K562 (cell line): ENCODE measurements around the gene POU2AF1. TPM values are rescaled to one million over a fixed set of nuclear protein-coding genes. Genes with fewer than 3 reads are reported as not detected.

Source experiments
- ATAC-seq: fragments of 200-7000 bp; cut with Tn5 transposase; 3 replicates; pipeline ENCODE4 v1.9.1; 2020; ENCODE audit warnings: moderate library complexity
- BruUV-seq: library from RNA; stranded (reverse); fragments of 400-500 nt; replicated peaks from 2 replicates; lab custom pipeline; 2021; lab: Mats Ljungman, UMichigan
- CTCF ChIA-PET: fragments of 300-600 bp; formaldehyde crosslinking; extraction: SDS; loops from one replicate; lab custom pipeline; 2021; ENCODE audit warnings: low intra/inter-chr PET ratio; lab: Yijun Ruan, JAX
- POLR2A ChIA-PET: fragments of 300-600, 350-650 bp; sonication (Branson Sonifier 250); formaldehyde crosslinking; extraction: SDS; loops from one replicate; lab custom pipeline; 2021; ENCODE audit warnings: antibody characterized with exemption, inconsistent platforms; lab: Yijun Ruan, JAX
- DNase-seq, 4 experiments: peaks; one replicate each; pipeline versions ENCODE4 v3.0.0 to v3.0.0-alpha.2; 2011 to 2018; ENCODE audit warnings: low spot score in 3 of 4, mixed read lengths in 3 of 4; ENCODE audit errors: extremely low read depth in 1 of 4
- FAIRE-seq: peaks from 2 replicates; lab custom pipeline; 2011; peaks lifted over from hg19 to GRCh38; lab: Jason Lieb, UNC
- H2AFZ ChIP-seq: 2 replicates; pipeline ENCODE4 v1.6.0; 2011; ENCODE audit warnings: low read depth, low read length, control low read depth, inconsistent platforms
- H3K27ac ChIP-seq: fragments of 200-600 bp; 3 replicates; pipeline ENCODE4 v1.8.0; 2011; ENCODE audit warnings: low read depth, mild to moderate bottlenecking, control low read depth, inconsistent platforms, low read length, moderate library complexity, mixed read lengths; ENCODE audit errors: extremely low read depth
- H3K27me3 ChIP-seq, 2 experiments: fragments of 300-600 bp in 1 of 2; 2 replicates in 1 of 2; 3 replicates in 1 of 2; pipeline versions ENCODE4 v1.6.0 to v1.8.0; 2011; ENCODE audit warnings: inconsistent platforms in 2 of 2, low read length in 2 of 2, mild to moderate bottlenecking in 1 of 2, mixed read lengths in 1 of 2, moderate library complexity in 1 of 2; ENCODE audit not compliant: control insufficient read depth in 2 of 2, insufficient read depth in 2 of 2
- H3K36me3 ChIP-seq: fragments of 300-600 bp; 3 replicates; pipeline ENCODE4 v1.8.0; 2011; ENCODE audit warnings: mild to moderate bottlenecking, low read length, inconsistent platforms; ENCODE audit not compliant: control insufficient read depth, insufficient read depth
- H3K4me1 ChIP-seq, 2 experiments: fragments of 200-600 bp in 1 of 2; replicated peaks in 1 of 2; 2 replicates in 1 of 2; 3 replicates in 1 of 2; pipeline versions ENCODE4 v1.5.1 to v1.8.0; 2011; ENCODE audit warnings: inconsistent platforms in 2 of 2, low read length in 2 of 2, mild to moderate bottlenecking in 1 of 2, mixed read lengths in 1 of 2, moderate library complexity in 1 of 2; ENCODE audit not compliant: control insufficient read depth in 2 of 2, insufficient read depth in 2 of 2
- H3K4me2 ChIP-seq: 2 replicates; pipeline ENCODE4 v1.6.1; 2011; ENCODE audit warnings: low read length, control low read depth, inconsistent platforms, mixed read lengths; ENCODE audit not compliant: insufficient read depth
- H3K4me3 ChIP-seq: fragments of 200-600 bp; sonication (generic), shearing (Covaris generic); 2 replicates; pipeline ENCODE4 v1.5.1; 2016; ENCODE audit warnings: control low read depth, inconsistent platforms
- H3K79me2 ChIP-seq: fragments of 200-600 bp; 3 replicates; pipeline ENCODE4 v1.8.0; 2011; ENCODE audit warnings: low read length, inconsistent platforms; ENCODE audit not compliant: control insufficient read depth, insufficient read depth
- H3K9ac ChIP-seq, 2 experiments: 2 replicates each; pipeline versions ENCODE4 v1.6.0 to v1.6.1; 2011; ENCODE audit warnings: low read depth in 2 of 2, low read length in 2 of 2, control low read depth in 1 of 2, inconsistent platforms in 1 of 2, mild to moderate bottlenecking in 1 of 2, mixed read lengths in 1 of 2; ENCODE audit not compliant: insufficient read depth in 1 of 2
- H3K9me1 ChIP-seq: one replicate; pipeline ENCODE4 v1.6.0; 2011; ENCODE audit warnings: inconsistent platforms, mild to moderate bottlenecking, low read length, moderate library complexity; ENCODE audit not compliant: control insufficient read depth, insufficient read depth
- H3K9me3 ChIP-seq: replicated peaks from 2 replicates; pipeline ENCODE4 v1.5.1; 2011; ENCODE audit warnings: low read depth, low read length, inconsistent platforms; ENCODE audit not compliant: control insufficient read depth, insufficient read depth
- H4K20me1 ChIP-seq: replicated peaks from 2 replicates; pipeline ENCODE4 v1.6.1; 2011; ENCODE audit warnings: low read length, inconsistent platforms, mixed read lengths; ENCODE audit not compliant: control insufficient read depth, insufficient read depth
- AFF4 ChIP-seq: sonication (generic); formaldehyde crosslinking; IDR thresholded peaks from 2 replicates; pipeline ENCODE4 v1.8.0; 2023; ENCODE audit warnings: mild to moderate bottlenecking, missing genetic modification reagents
- DDX20 ChIP-seq: fragments of 450-650 bp; IDR thresholded peaks from 2 replicates; pipeline ENCODE4 v1.6.1; 2016; ENCODE audit warnings: missing genetic modification characterization, low read depth, mild to moderate bottlenecking, missing compliant biosample characterization, moderate library complexity
- E2F8 ChIP-seq: fragments of 450-650 bp; IDR thresholded peaks from 2 replicates; pipeline ENCODE4 v1.7.1; 2018; ENCODE audit warnings: mild to moderate bottlenecking, low read depth; ENCODE audit not compliant: partially characterized antibody
- FOSL1 ChIP-seq: fragments of 200-800 bp; sonication (Bioruptor generic); conservative IDR thresholded peaks from 2 replicates; pipeline ENCODE4 v1.6.1; 2016; ENCODE audit warnings: missing genetic modification characterization, missing compliant biosample characterization
- IRF2 ChIP-seq: sonication (generic); formaldehyde crosslinking; IDR thresholded peaks from 2 replicates; pipeline ENCODE4 v1.8.1; 2022; ENCODE audit warnings: mild to moderate bottlenecking, missing genetic modification reagents
- MTA3 ChIP-seq: fragments of 450-650 bp; formaldehyde crosslinking; IDR thresholded peaks from 2 replicates; pipeline ENCODE4 v1.6.1; 2017; ENCODE audit warnings: mild to moderate bottlenecking, borderline replicate concordance
- PKNOX1 ChIP-seq: fragments of 450-650 bp; IDR thresholded peaks from 2 replicates; pipeline ENCODE4 v1.6.1; 2016
- TCFL5 ChIP-seq: fragments of 250-450 bp; sonication (Bioruptor Pico); conservative IDR thresholded peaks from 2 replicates; pipeline ENCODE4 v1.6.1; 2021; ENCODE audit warnings: mild to moderate bottlenecking, moderate library complexity, matching md5 sums
- ZBTB17 ChIP-seq: fragments of 450-650 bp; formaldehyde crosslinking; IDR thresholded peaks from 2 replicates; pipeline ENCODE4 v1.4.0; 2020; ENCODE audit warnings: mild to moderate bottlenecking
- ZNF253 ChIP-seq: fragments of 250-450 bp; sonication (Bioruptor Pico); conservative IDR thresholded peaks from 2 replicates; pipeline ENCODE4 v1.6.1; 2021; ENCODE audit warnings: mild to moderate bottlenecking
- ZNF830 ChIP-seq: fragments of 250-450 bp; sonication (Bioruptor Pico); IDR thresholded peaks from 2 replicates; pipeline ENCODE4 v1.5.0; 2021; ENCODE audit warnings: mild to moderate bottlenecking
- WGBS: fragments of 100-300 bp; shearing (Covaris generic); methylation state at CpG from one replicate; pipeline ENCODE4 v1.1.6; 2016; ENCODE audit warnings: low coverage, mixed read lengths; ENCODE audit not compliant: insufficient coverage; ENCODE audit errors: missing lambda C conversion rate; 5-methylcytosine and 5-hydroxymethylcytosine counted together
- in situ Hi-C: fragments of 300-500 bp; cut with MboI; formaldehyde crosslinking; loops from 4 replicates; pipeline ENCODE4 v1.15.0; 2018; ENCODE audit warnings: inconsistent platforms, mixed read lengths
- intact Hi-C: fragments of 100-400 bp; cut with micrococcal nuclease; formaldehyde crosslinking; loops from 2 replicates; pipeline ENCODE4 v1.14.2; 2022
- polyA plus RNA-seq, 8 experiments: library from polyadenylated mRNA; depleted of rRNA in 4 of 8; stranded (reverse) in 5 of 8; unstranded in 3 of 8; fragments of >200 nt; fragmentation: Nextera tagmentation in 2 of 8; fragmentation: Illumina TruSeq in 1 of 8; extraction: Ambion mirVana in 2 of 8; extraction: Trizol in 1 of 8; gene quantifications; 2 replicates each; pipeline versions ENCODE4 v1.2.1 to v1.2.3, GENCODE V29; 2011 to 2014; ENCODE audit warnings: inconsistent platforms in 1 of 8, missing spikeins in 1 of 8
- total RNA-seq, 7 experiments: library from RNA; depleted of rRNA in 6 of 7; stranded (reverse); fragments of >200 nt in 6 of 7; fragmentation: Illumina TruSeq in 2 of 7; extraction: Trizol in 2 of 7; gene quantifications; 2 replicates each; pipeline versions ENCODE4 v1.2.1 to v1.2.3, GENCODE V29; 2011 to 2021; ENCODE audit warnings: low replicate concordance in 1 of 7

The POU2AF1 gene
- total and polyA plus RNA-seq, 9 of the 15 experiments (the other 6 are each of a cell fraction or from before 2014, with no cell fraction given): 0.09 TPM; not detected in 8

- TF ChIP-seq AFF4 (CRISPR knock-in tag) (no peak), ZBTB17 (CRISPR knock-in tag) (no peak), ZNF830 (CRISPR knock-in tag) (no peak)
Measured at GRCh38 chr11:111378185-111378860, 752 bp downstream of the POU2AF1 start (continued).

- in situ Hi-C loops: no loop called here
- TF ChIP-seq DDX20 (tag): no peak
- no peak for TF ChIP-seq ZNF253 (CRISPR knock-in tag)
- no peak for TF ChIP-seq IRF2 (CRISPR knock-in tag)
- no peak for TF ChIP-seq PKNOX1
- no peak for TF ChIP-seq MTA3
- TF ChIP-seq TCFL5 (CRISPR knock-in tag): no peak
- TF ChIP-seq E2F8: no peak
- TF ChIP-seq FOSL1 (tag): no peak
Measured at GRCh38 chr11:111376181-111376871, 2.7 kb downstream of the POU2AF1 start.

More at GRCh38 chr11:111376181-111376871, 2.7 kb downstream of the POU2AF1 start:
- H3K79me2 ChIP-seq: no peaks in the 10 kb centered on the region
- peaks cover 5 to 16% of the 10 kb centered on the region in 2 experiments; a peak in 3 of 5 replicates for H3K27me3 ChIP-seq
- intact Hi-C loops: no loop called here
- no peak overlapping the region for H3K4me2 ChIP-seq
- FAIRE-seq: no peak
- WGBS: 0% methylated on average over 3 of the region's 3 CpGs
- H3K9me3 ChIP-seq: no peaks in the 10 kb centered on the region
- H4K20me1 ChIP-seq: no peaks in the 10 kb centered on the region
- no peak overlapping the region for H3K27ac ChIP-seq
- no peak for DNase-seq
- no peak overlapping the region for H3K9ac ChIP-seq
- no peaks in the 10 kb centered on the region for H3K9me1 ChIP-seq
- H2AFZ ChIP-seq: no peak overlapping the region
- no peak overlapping the region for H3K4me3 ChIP-seq
- H3K4me1 ChIP-seq: peaks cover 0 to 4% of the 10 kb centered on the region in 2 experiments; a peak in 1 of 5 replicates
- no peaks in the 10 kb centered on the region for H3K36me3 ChIP-seq
- no TSS peak for BruUV-seq
- ChIA-PET CTCF (no interaction called here), POLR2A (no interaction called here)
- ATAC-seq: no peak
